H1 (cell line): ENCODE results near the gene CHRD. TPM values are rescaled to one million over a fixed set of nuclear protein-coding genes. Genes with fewer than 3 reads are reported as not detected.

Experiments used
- CTCF ChIA-PET: fragments of 300-600 bp; sonication (Branson Sonifier 250); formaldehyde crosslinking; loops from one replicate; lab custom pipeline; 2021; ENCODE audit not compliant: partially characterized antibody; lab: Charles Lee
- POLR2A ChIA-PET: fragments of 300-600 bp; sonication (Branson Sonifier 250); formaldehyde crosslinking; loops from one replicate; lab custom pipeline; 2021; ENCODE audit warnings: inconsistent platforms; ENCODE audit not compliant: partially characterized antibody; lab: Charles Lee
- DNase-seq, 2 experiments: peaks; one replicate each; pipeline versions ENCODE4 v3.0.0 to v3.0.0-alpha.2; 2010 to 2022; ENCODE audit warnings: low spot score in 2 of 2, low read depth in 1 of 2, mixed read lengths in 1 of 2
- FAIRE-seq: peaks from 2 replicates; lab custom pipeline; 2011; peaks lifted over from hg19 to GRCh38; lab: Jason Lieb, UNC
- H2AFZ ChIP-seq: 2 replicates; pipeline ENCODE4 v1.8.1; 2012; ENCODE audit warnings: low read length, inconsistent platforms
- H2AK5ac ChIP-seq: 2 replicates; pipeline ENCODE4 v1.6.1; 2013; ENCODE audit warnings: low read depth, low read length
- H2BK120ac ChIP-seq: replicated peaks from 2 replicates; pipeline ENCODE3; 2013; ENCODE audit warnings: low read depth, low read length, inconsistent platforms
- H2BK12ac ChIP-seq: 2 replicates; pipeline ENCODE4 v1.6.1; 2013; ENCODE audit warnings: low read depth, low read length
- H2BK15ac ChIP-seq: 2 replicates; pipeline ENCODE4 v1.6.1; 2013; ENCODE audit warnings: low read length
- H2BK20ac ChIP-seq: 2 replicates; pipeline ENCODE4 v1.6.1; 2013; ENCODE audit warnings: low read length
- H2BK5ac ChIP-seq: 2 replicates; pipeline ENCODE4 v1.6.1; 2013; ENCODE audit warnings: low read depth, low read length
- H3K14ac ChIP-seq: 2 replicates; pipeline ENCODE4 v1.6.1; 2013; ENCODE audit warnings: inconsistent platforms; ENCODE audit not compliant: insufficient read length
- H3K18ac ChIP-seq: 2 replicates; pipeline ENCODE4 v1.6.1; 2013; ENCODE audit warnings: low read length; ENCODE audit errors: extremely low read depth
- H3K23ac ChIP-seq: 2 replicates; pipeline ENCODE4 v1.6.1; 2013; ENCODE audit warnings: inconsistent platforms; ENCODE audit not compliant: insufficient read length
- H3K23me2 ChIP-seq: 2 replicates; pipeline ENCODE4 v1.6.1; 2013; ENCODE audit warnings: low read depth, low read length
- H3K27ac ChIP-seq: 2 replicates; pipeline ENCODE4 v1.6.1; 2011; ENCODE audit warnings: low read depth, low read length, inconsistent platforms
- H3K27me3 ChIP-seq, 4 experiments: replicated peaks in 1 of 4; 1 replicate in 1 of 4; 2 replicates in 3 of 4; pipeline versions ENCODE4 v1.6.1 to v1.8.1; 2011 to 2013; ENCODE audit warnings: low read length in 3 of 4, mild to moderate bottlenecking in 3 of 4, inconsistent platforms in 2 of 4, mixed read lengths in 2 of 4, moderate library complexity in 1 of 4; ENCODE audit not compliant: control insufficient read depth in 3 of 4, insufficient read depth in 3 of 4; ENCODE audit errors: extremely low read depth in 1 of 4
- H3K36me3 ChIP-seq, 4 experiments: 2 replicates each; pipeline versions ENCODE4 v1.6.1 to v1.8.1; 2011 to 2013; ENCODE audit warnings: mild to moderate bottlenecking in 4 of 4, low read length in 3 of 4, moderate library complexity in 2 of 4, control low read depth in 1 of 4, inconsistent platforms in 1 of 4; ENCODE audit not compliant: insufficient read depth in 4 of 4, control insufficient read depth in 2 of 4
- H3K4ac ChIP-seq: replicated peaks from 2 replicates; pipeline ENCODE3; 2013; ENCODE audit warnings: low read length, low read depth, mixed read lengths, inconsistent platforms; ENCODE audit not compliant: insufficient read length
- H3K4me1 ChIP-seq, 4 experiments: replicated peaks in 1 of 4; 1 replicate in 1 of 4; 2 replicates in 3 of 4; pipeline versions ENCODE4 v1.6.1 to v1.8.1; 2011 to 2013; ENCODE audit warnings: low read length in 3 of 4, inconsistent platforms in 2 of 4, mixed read lengths in 1 of 4; ENCODE audit not compliant: insufficient read depth in 4 of 4, control insufficient read depth in 3 of 4
- H3K4me2 ChIP-seq, 2 experiments: 2 replicates each; pipeline versions ENCODE4 v1.6.1 to v1.8.1; 2011 to 2013; ENCODE audit warnings: low read depth in 2 of 2, low read length in 2 of 2, control low read depth in 1 of 2, inconsistent platforms in 1 of 2, mild to moderate bottlenecking in 1 of 2; ENCODE audit not compliant: insufficient read depth in 1 of 2
- H3K4me3 ChIP-seq, 4 experiments: fragments of 200-600, 300-600 bp in 1 of 4; sonication (generic), shearing (Covaris generic), sonication (Bioruptor Twin) in 1 of 4; 2 replicates each; pipeline versions ENCODE4 v1.5.1 to v1.8.1; 2011 to 2016; ENCODE audit warnings: low read length in 4 of 4, low read depth in 3 of 4, control low read depth in 2 of 4, inconsistent platforms in 2 of 4, mild to moderate bottlenecking in 2 of 4, mixed read lengths in 1 of 4, moderate library complexity in 1 of 4; ENCODE audit not compliant: insufficient read depth in 2 of 4; ENCODE audit errors: extremely low read depth in 1 of 4
- H3K56ac ChIP-seq: replicated peaks from 2 replicates; pipeline ENCODE3; 2013; ENCODE audit warnings: low read depth, mild to moderate bottlenecking, mixed read lengths, low read length, inconsistent platforms; ENCODE audit not compliant: insufficient read length
- H3K79me1 ChIP-seq: 2 replicates; pipeline ENCODE4 v1.6.1; 2013; ENCODE audit warnings: low read depth, low read length, control low read depth
- H3K79me2 ChIP-seq, 2 experiments: 2 replicates each; pipeline versions ENCODE4 v1.6.1 to v1.8.1; 2012 to 2013; ENCODE audit warnings: low read length in 2 of 2, mild to moderate bottlenecking in 2 of 2, inconsistent platforms in 1 of 2; ENCODE audit not compliant: insufficient read depth in 2 of 2, control insufficient read depth in 1 of 2
- H3K9ac ChIP-seq, 4 experiments: replicated peaks in 1 of 4; 1 replicate in 1 of 4; 2 replicates in 3 of 4; pipeline versions ENCODE4 v1.6.1 to v1.8.1; 2011 to 2013; ENCODE audit warnings: low read depth in 3 of 4, low read length in 3 of 4, control low read depth in 2 of 4, mild to moderate bottlenecking in 2 of 4, moderate library complexity in 2 of 4, inconsistent platforms in 1 of 4; ENCODE audit errors: extremely low read depth in 1 of 4
- H3K9me3 ChIP-seq, 2 experiments: 2 replicates each; pipeline versions ENCODE4 v1.6.1 to v1.8.1; 2012 to 2013; ENCODE audit warnings: mild to moderate bottlenecking in 2 of 2, moderate library complexity in 2 of 2, control low read depth in 1 of 2, inconsistent platforms in 1 of 2, low read depth in 1 of 2, low read length in 1 of 2, mixed read lengths in 1 of 2; ENCODE audit not compliant: insufficient read depth in 2 of 2
- H4K20me1 ChIP-seq, 2 experiments: replicated peaks in 1 of 2; 2 replicates each; pipeline versions ENCODE3 to v1.8.1; 2011 to 2013; ENCODE audit warnings: inconsistent platforms in 2 of 2, low read length in 2 of 2, mild to moderate bottlenecking in 1 of 2; ENCODE audit not compliant: insufficient read depth in 2 of 2, control insufficient read depth in 1 of 2
- H4K5ac ChIP-seq: 2 replicates; pipeline ENCODE4 v1.6.1; 2013; ENCODE audit warnings: low read length, low read depth, mixed read lengths, inconsistent platforms; ENCODE audit not compliant: insufficient read length
- H4K8ac ChIP-seq: 2 replicates; pipeline ENCODE4 v1.8.0; 2013; ENCODE audit warnings: mild to moderate bottlenecking, moderate library complexity, low read length, inconsistent platforms; ENCODE audit not compliant: insufficient read depth; ENCODE audit errors: extremely low read depth
- H4K91ac ChIP-seq: replicated peaks from 2 replicates; pipeline ENCODE3; 2013; ENCODE audit warnings: low read length, mixed read lengths, inconsistent platforms; ENCODE audit not compliant: insufficient read length
- ATF2 ChIP-seq: IDR thresholded peaks from 2 replicates; pipeline ENCODE4 v1.6.1; 2012; ENCODE audit warnings: low read length, inconsistent platforms
- CTCF ChIP-seq, 3 experiments: IDR thresholded peaks; 1 replicate in 2 of 3; 2 replicates in 1 of 3; pipeline versions ENCODE4 v1.5.1 to v1.6.1; 2011; ENCODE audit warnings: low read length in 3 of 3, mild to moderate bottlenecking in 3 of 3, inconsistent platforms in 2 of 3, low read depth in 1 of 3, moderate library complexity in 1 of 3; ENCODE audit not compliant: insufficient read depth in 1 of 3; ENCODE audit errors: control extremely low read depth in 1 of 3
- GABPA ChIP-seq: IDR thresholded peaks from 2 replicates; pipeline ENCODE4 v1.6.1; 2011; ENCODE audit warnings: mild to moderate bottlenecking, low read length, moderate library complexity, borderline replicate concordance; ENCODE audit not compliant: insufficient read depth
- JUND ChIP-seq: IDR thresholded peaks from 2 replicates; pipeline ENCODE4 v1.6.1; 2011; ENCODE audit warnings: mild to moderate bottlenecking, improper control_type of control experiment, low read length
- NRF1 ChIP-seq: IDR thresholded peaks from 2 replicates; pipeline ENCODE4 v1.6.1; 2011; ENCODE audit warnings: mild to moderate bottlenecking, low read depth, low read length, improper control_type of control experiment
- POU5F1 ChIP-seq: IDR thresholded peaks from 2 replicates; pipeline ENCODE4 v1.6.1; 2011; ENCODE audit warnings: low read depth, mild to moderate bottlenecking, low read length, moderate library complexity
- SP1 ChIP-seq: IDR thresholded peaks from 2 replicates; pipeline ENCODE4 v1.6.1; 2011; ENCODE audit warnings: low read depth, low read length
- TAF1 ChIP-seq: IDR thresholded peaks from 2 replicates; pipeline ENCODE4 v1.6.1; 2011; ENCODE audit warnings: mild to moderate bottlenecking, low read depth, low read length
- ZNF274 ChIP-seq: IDR thresholded peaks from 2 replicates; pipeline ENCODE4 v1.7.0; 2012; ENCODE audit warnings: low read length, borderline replicate concordance; ENCODE audit errors: extremely low read depth
- WGBS, 2 experiments: shearing (Covaris generic) in 1 of 2; methylation state at CpG; one replicate each; pipeline versions ENCODE4 v1.1.6 to v1.1.7; 2013 to 2015; ENCODE audit warnings: low lambda C conversion rate in 2 of 2, mixed read lengths in 2 of 2, inconsistent platforms in 1 of 2, low coverage in 1 of 2, missing lambda C conversion rate in 1 of 2; ENCODE audit not compliant: insufficient replicate concordance in 2 of 2, insufficient coverage in 1 of 2, insufficient read length in 1 of 2; ENCODE audit errors: extremely low coverage in 1 of 2, missing lambda C conversion rate in 1 of 2; 5-methylcytosine and 5-hydroxymethylcytosine counted together
- polyA plus RNA-seq, 7 experiments: library from polyadenylated mRNA; depleted of rRNA in 3 of 7; stranded (reverse) in 5 of 7; unstranded in 2 of 7; fragments of >200 nt in 5 of 7; fragments of 200-250 nt in 2 of 7; gene quantifications; 1 replicate in 5 of 7; 2 replicates in 1 of 7; 4 replicates in 1 of 7; pipeline versions ENCODE4 v1.2.1 to v1.2.3, GENCODE V29; 2011 to 2013; ENCODE audit warnings: missing spikeins in 2 of 7, mixed read lengths in 2 of 7
- total RNA-seq: library from RNA; stranded (reverse); fragmentation: NEBNext Ultra II Directional; extraction: Animal tissue kit (Norgen Biotek cat#: 25700); gene quantifications from 2 replicates; pipeline ENCODE4 v1.2.1, GENCODE V29; 2021

Gene CHRD
- total and polyA plus RNA-seq, 2 of the 8 experiments (the other 6 are each of a cell fraction or from before 2014, with no cell fraction given): 0.62 to 0.86 TPM

- 0 out of 2 replicates have a peak, but pooled peaks cover 3% of the 10 kb centered on the region for H3K79me1 ChIP-seq
- H3K23ac ChIP-seq: no peak overlapping the region
- FAIRE-seq: no peak
- TF ChIP-seq CTCF (IDR thresholded peaks at IDR 0.05; ENCODE audit: control extremely low read depth in 1 of 3, insufficient read depth in 1 of 3, low read depth in 1 of 3, low read length in 3 of 3) (no peak), NRF1 (no peak), GABPA (no peak), JUND (no peak), ZNF274 (no peak), ATF2 (no peak), SP1 (no peak), TAF1 (no peak), POU5F1 (no peak)
These were observed 11.7 kb upstream of the CHRD start for GRCh38 chr3:184368116-184368515.

More at GRCh38 chr3:184368116-184368515, 11.7 kb upstream of the CHRD start:
- no peak overlapping the region for H2AK5ac ChIP-seq
- H3K18ac ChIP-seq: no peak overlapping the region
- peaks cover 4 to 20% of the 10 kb centered on the region in 2 experiments for H4K20me1 ChIP-seq
- no peak overlapping the region for H2BK15ac ChIP-seq
- no peaks in the 10 kb centered on the region for H3K27me3 ChIP-seq
- no peak overlapping the region for H4K5ac ChIP-seq
- ChIA-PET POLR2A (interaction anchor here (0.7 to 2.4 kb wide), 4 partner anchors 20 to 173 kb away, joined by 3 to 12 read pairs (median 3); partner anchors contain the start of gene FAM131A), CTCF (interaction anchor here (0.8 to 11.5 kb wide), 9 partner anchors 9 to 411 kb away, joined by 3 to 223 read pairs (median 5); no protein-coding TSS in a partner anchor)
- no peak overlapping the region for H4K91ac ChIP-seq
- H2AFZ ChIP-seq: no peak overlapping the region
- no peak overlapping the region for H2BK20ac ChIP-seq
- peaks cover 2% of the 10 kb centered on the region; the same call in 1 of the 2 replicates for H3K23me2 ChIP-seq
- no peak overlapping the region for H3K14ac ChIP-seq
- no peak overlapping the region for H3K4me2 ChIP-seq
- H3K56ac ChIP-seq: no peak overlapping the region
- H2BK12ac ChIP-seq: no peak overlapping the region
- peaks cover 0 to 15% of the 10 kb centered on the region in 2 experiments; a peak in 2 of 4 replicates for H3K79me2 ChIP-seq
- 98% methylated on average over 9 of the region's 9 CpGs; no CpG with 5 or more reads in 1 of the 2 experiments for WGBS, 2 experiments
- DNase-seq: no peak
- H4K8ac ChIP-seq: no peak overlapping the region
- H3K27ac ChIP-seq: no peak overlapping the region
- H3K36me3 ChIP-seq: peaks cover 6 to 32% (median 28%) of the 10 kb centered on the region in 4 experiments; a peak in 7 of 8 replicates
- no peak overlapping the region for H3K9ac ChIP-seq
- peaks cover 0 to 10% (median 6%) of the 10 kb centered on the region in 4 experiments; a peak in 6 of 7 replicates for H3K4me1 ChIP-seq
- no peak overlapping the region for H2BK5ac ChIP-seq
- H3K4me3 ChIP-seq: no peak overlapping the region
- H3K9me3 ChIP-seq: no peaks in the 10 kb centered on the region
- H2BK120ac ChIP-seq: no peak overlapping the region
- no peak overlapping the region for H3K4ac ChIP-seq
